C4-2B (cell line): ENCODE measurements around the gene ATP10D.

ENCODE experiments used
- H3K27ac ChIP-seq: fragments of 450-650 bp; 2 replicates; pipeline ENCODE4 v1.5.1; 2017
- CTCF ChIP-seq: fragments of 450-650 bp; conservative IDR thresholded peaks from 2 replicates; pipeline ENCODE4 v1.5.1; 2017; ENCODE audit warnings: mild to moderate bottlenecking
- ZFX ChIP-seq: fragments of 450-650 bp; IDR thresholded peaks from 2 replicates; pipeline ENCODE4 v1.6.1; 2017

ATP10D gene

DNA sequence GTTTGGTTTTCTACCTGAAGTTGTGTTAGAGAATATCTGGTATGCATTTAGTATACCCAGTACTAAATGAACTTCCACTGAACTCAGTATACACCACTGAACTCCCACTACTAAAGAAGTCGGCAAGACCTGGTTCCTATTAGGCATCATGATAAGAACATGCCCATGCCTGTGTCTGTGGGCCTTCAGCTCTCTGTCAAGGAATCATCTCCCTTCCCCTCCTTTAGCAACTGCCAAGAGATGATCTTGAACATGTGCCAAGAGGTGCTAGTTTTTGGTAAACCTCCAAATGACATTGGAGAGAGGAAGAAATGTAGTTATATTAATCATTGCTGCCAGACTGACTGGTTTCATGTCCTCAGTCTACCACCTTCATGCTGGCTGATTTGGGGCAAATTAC, 113.2 kb downstream of the ATP10D start:
- no peak for TF ChIP-seq CTCF
- TF ChIP-seq ZFX: no peak
- no peak overlapping the region for H3K27ac ChIP-seq

DNA sequence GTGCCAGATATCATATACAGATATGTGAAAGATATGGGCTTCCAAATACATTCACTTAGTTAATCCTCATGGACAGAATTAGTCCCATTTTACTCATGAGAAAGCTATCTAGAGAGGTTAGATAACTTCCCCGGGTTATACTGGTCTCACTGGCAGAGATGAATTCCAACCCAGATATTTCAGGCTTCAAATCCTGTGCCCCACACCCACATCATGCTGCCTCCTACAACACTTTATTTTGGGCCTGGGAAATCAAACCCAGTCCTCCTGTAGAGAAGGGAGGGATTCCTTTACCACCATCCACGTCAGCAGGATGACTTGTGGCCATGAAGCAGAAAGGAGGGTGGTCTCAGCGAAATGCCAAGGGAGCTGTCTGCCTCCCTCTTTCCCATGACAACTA, 113.8 kb downstream of the ATP10D start:
- H3K27ac ChIP-seq: no peak overlapping the region
- TF ChIP-seq ZFX (no peak), CTCF (no peak)

DNA sequence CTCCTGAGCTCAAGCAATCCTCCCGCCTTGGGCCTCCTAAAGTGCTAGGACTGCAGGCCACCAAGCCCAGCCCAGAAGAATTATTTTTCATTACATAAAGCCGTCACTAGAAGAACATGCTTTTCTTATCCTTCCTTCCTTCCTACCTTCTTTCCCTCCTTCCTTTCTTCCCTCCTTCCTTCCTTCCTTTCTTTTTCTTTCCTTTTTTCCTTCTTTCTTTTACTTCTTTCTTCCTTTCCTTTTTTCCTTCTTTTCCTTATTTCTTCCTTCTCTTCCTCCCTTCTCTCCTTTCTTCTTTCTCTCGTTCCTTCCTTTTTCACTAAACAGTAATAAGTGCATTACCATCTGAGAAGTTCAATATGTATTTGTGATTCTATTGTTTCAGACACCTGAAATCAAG, 121.4 kb downstream of the ATP10D start:
- no peak overlapping the region for H3K27ac ChIP-seq
- TF ChIP-seq CTCF (no peak), ZFX (no peak)

DNA sequence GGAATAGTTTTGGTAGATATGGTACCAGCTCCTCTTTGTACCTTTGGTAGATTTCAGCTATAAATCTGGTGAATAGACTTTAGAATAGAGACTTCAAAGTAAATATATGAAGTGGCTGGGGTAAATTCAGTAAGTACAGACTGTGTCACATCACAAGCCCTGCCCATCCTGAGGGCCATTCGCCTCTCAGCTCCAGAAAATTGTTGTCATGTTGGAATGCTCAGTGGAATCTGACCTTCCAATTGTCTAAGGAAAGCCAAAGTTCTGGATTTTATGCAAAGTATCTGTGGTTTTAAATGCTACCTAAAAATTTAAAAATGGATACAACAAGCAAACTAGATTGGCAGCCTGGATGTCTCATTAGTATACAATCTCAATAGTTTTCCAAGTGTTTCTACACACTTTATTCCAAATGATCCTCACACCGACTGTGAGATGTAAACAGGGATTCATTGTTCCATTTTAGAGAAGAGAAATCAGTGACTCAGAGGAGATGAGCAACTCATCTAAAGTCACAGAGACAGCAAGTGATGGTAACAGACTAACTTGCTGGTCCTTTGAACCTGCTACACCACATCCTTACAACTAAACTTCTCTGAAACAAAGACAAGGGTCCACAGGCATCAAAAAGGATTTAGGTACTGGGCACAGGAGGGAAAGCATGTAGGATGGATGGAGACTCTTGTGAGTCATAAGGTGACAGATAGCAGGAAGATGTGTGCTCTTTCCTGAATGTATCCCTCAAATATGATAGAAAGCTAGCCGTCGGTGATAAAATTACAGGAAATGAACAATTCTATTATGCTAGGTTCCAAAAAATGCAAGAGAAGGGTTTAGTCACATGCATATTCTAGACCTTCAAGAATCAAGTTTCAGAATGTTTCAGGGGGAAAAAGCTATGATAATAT, 127.3 kb downstream of the ATP10D start:
- H3K27ac ChIP-seq: no peak overlapping the region
- TF ChIP-seq ZFX (no peak), CTCF (no peak)

GRCh38 chr4:47615385-47615784, 130.3 kb downstream of the ATP10D start:
- TF ChIP-seq CTCF: no peak
- TF ChIP-seq ZFX: no peak
- H3K27ac ChIP-seq: no peak overlapping the region

GRCh38 chr4:47617607-47618006, 132.5 kb downstream of the ATP10D start:
- no peak overlapping the region for H3K27ac ChIP-seq
- TF ChIP-seq CTCF: no peak
- no peak for TF ChIP-seq ZFX

GRCh38 chr4:47619691-47620090, 134.6 kb downstream of the ATP10D start:
- TF ChIP-seq CTCF (no peak), ZFX (no peak)

More at GRCh38 chr4:47619691-47620090, 134.6 kb downstream of the ATP10D start:
- no peak overlapping the region for H3K27ac ChIP-seq
